Pons (tissue), 1 donor: ENCODE results near the gene SLC22A16.

Experiments used
- DNase-seq: peaks from one replicate; pipeline ENCODE4 v3.0.0-alpha.2; 2016; ENCODE audit warnings: low spot score

Gene SLC22A16

DNA sequence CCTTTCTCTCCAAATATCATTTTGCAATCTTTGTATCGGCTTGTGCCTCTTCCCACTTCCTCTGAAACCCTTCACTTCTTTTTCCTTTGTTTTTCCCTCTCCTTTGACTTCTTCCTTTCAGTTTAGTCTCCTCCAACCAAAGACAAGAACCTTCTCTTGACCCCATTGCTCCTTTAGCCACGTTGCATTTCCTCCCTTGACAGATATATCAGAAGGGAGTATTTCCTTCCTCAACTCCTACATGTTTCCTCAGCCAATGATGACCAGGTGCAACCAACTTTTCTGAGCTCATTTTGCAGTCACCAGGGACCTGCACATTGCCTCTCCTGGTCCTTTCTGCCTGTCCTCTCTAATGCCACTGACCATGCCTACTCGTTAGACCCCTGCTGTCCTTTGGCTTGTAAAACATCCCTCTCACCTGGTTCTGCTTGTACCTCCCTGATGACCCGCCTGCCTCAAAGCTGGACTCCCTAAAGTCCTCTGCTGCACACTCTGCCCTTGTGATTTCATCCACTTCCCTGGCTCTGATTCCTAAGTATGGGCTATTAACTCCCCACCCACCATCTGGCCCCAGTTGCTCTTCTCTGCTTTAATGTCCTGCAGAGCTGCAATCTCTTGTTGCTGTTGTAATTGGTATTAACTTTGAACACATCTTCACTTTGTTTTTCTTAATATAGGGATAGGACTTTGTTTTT lies 27.4 kb downstream of the SLC22A16 start:
- no peak for DNase-seq

- DNase-seq: no peak
These were observed 28.7 kb downstream of the SLC22A16 start for GRCh38 chr6:110447761-110448160.

- DNase-seq: no peak
These were observed 30.0 kb downstream of the SLC22A16 start for GRCh38 chr6:110446405-110446804.

DNA sequence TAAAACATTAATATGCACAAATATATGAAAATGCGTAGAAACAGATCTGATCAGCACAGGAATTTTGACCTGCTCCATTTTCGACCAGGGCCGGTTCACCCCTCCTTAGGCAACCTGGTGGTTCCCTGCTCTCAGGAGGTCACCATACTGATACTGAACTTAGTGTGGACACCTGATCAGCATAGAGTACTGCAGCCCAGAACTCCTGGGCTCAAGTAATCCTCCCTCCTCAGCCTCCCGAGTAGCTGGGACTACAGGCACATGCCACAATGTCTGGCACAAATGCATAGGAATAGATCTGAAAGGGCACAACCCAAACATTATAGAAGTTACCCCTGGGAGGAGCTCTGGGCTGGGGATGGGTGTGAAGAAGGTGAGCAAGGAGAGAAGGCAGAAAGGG lies 36.4 kb downstream of the SLC22A16 start:
- DNase-seq: no peak

- no peak for DNase-seq
These were observed 37.1 kb downstream of the SLC22A16 start for GRCh38 chr6:110439356-110439755.

- no peak for DNase-seq
These were observed 41.3 kb downstream of the SLC22A16 start for GRCh38 chr6:110434961-110435602.

DNA sequence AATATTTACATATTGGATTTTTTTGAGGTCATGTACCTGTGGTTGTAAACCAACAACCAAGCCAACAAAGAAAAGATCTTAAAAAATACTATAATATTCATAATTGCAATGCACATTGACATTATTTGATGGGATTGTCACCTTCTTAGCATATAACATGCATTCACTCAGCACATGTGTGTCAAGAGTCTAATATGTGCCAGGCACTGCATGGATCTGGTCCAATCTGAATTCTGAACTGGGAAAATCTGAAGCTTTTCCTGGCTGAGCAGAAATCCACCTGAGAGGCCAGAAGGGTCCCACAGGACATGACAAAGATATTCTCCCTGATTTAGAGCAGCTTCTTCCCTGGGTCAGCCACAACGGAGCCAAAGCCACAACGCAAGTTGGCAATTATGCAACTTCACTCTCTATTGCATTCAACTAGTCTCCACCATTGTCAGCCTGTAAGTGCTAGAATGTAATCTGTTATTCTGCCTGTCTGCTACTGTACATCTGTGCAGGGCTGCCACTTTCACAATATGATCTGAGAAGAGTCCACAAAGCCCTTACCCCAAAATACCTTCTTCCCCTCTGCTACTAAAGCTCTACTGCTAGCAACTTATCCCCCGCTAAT lies 44.0 kb downstream of the SLC22A16 start:
- no peak for DNase-seq

- DNase-seq: no peak
These were observed 45.7 kb downstream of the SLC22A16 start for GRCh38 chr6:110430741-110431140.

DNA sequence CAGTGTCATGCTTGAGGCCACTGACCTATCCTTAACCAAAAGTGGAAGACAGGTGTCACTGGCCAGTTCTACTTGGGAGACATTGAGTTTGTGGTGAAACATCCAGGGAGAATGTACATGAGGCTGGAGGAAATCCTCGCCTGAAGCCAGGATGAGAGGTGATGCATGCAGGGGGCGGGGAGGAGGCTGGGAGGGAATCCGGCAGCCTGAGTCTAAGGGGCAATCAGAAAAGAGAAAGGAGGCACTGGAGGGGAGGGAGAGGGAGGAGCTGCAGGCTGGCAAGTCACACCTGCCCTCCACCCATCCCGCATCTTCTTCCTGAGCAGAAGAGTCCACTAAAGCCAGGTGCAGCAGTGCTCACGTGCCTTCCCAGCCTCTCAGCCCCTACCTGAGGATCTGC lies 46.2 kb downstream of the SLC22A16 start:
- DNase-seq: no peak

GRCh38 chr6:110428153-110428552 lies 48.3 kb downstream of the SLC22A16 start:
- no peak for DNase-seq

DNA sequence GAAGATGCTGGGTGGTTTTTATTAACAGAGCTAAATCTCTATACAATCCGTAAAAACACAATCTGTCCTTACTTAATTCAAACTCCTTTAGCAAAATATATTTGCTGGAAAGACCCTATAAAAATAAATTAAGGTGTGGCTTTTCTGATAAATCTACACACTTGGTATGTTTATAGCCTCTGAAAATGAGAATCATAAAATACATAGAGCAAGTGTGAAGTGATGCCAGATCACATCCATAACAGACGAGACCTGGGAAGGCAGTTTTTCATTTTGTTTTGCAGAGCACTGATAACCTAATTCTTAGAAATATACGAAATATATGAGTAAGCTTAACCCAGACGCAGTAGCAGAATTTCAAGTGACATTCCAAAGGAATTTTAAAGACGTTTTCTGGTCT lies 50.6 kb downstream of the SLC22A16 start:
- no peak for DNase-seq

GRCh38 chr6:110422444-110422822 lies 54.0 kb downstream of the SLC22A16 start:
- no peak for DNase-seq

GRCh38 chr6:110421749-110422443 lies 54.5 kb downstream of the SLC22A16 start:
- peak; percentile 40 for DNase-seq

DNA sequence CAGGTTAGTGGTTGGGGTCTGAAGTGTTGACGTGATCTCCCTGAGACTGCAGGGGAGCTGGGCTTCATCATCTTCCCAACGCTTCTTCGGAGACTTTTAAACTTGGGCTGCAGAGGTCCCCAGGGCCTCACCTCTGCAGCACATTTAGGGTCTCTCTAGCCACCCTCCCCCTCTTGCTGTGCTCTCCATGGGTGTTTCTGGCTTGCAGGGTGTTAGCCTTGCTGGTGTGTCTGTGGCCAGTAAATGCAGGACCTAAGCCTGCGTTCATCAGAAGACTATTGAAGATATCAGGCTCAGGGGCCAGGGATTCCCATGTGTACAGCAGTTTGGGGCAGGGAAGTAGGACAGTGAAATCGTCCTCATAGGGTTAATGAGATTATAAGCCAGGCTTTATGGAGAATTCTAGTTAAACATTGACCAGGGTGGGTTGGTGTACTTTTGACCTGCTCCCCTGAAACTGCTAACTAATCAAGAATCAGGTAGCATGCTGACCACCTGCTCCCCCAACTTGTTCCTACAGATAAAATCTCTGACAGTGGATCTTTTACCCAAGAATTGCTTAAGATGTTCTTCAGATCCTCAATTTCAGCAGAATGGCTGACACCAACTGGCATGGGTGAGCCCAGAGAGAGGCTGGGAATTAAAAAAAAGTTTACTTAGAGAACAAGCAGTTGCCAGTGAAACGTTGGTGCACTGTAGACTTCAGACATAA lies 57.2 kb downstream of the SLC22A16 start:
- no peak for DNase-seq

DNA sequence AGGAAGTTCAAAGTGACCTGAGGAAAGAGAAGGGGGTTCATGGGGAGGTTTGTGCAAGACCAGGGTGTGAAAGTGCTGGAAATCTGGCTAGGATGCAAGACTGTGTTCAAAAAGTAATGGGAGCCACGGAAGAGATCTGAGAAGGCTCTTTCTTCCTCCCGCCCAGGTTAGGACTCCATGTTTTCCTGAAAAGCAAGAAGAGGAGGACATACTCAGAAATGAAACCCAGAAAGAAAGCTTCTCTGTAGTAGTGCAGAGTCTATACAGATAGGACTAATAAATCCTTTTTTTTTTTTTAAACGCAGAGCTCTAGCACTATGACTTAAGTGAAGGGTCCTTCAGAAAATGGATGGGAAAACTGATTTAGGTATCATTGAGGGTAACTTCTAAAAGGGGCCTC lies 57.8 kb downstream of the SLC22A16 start:
- DNase-seq: no peak

DNA sequence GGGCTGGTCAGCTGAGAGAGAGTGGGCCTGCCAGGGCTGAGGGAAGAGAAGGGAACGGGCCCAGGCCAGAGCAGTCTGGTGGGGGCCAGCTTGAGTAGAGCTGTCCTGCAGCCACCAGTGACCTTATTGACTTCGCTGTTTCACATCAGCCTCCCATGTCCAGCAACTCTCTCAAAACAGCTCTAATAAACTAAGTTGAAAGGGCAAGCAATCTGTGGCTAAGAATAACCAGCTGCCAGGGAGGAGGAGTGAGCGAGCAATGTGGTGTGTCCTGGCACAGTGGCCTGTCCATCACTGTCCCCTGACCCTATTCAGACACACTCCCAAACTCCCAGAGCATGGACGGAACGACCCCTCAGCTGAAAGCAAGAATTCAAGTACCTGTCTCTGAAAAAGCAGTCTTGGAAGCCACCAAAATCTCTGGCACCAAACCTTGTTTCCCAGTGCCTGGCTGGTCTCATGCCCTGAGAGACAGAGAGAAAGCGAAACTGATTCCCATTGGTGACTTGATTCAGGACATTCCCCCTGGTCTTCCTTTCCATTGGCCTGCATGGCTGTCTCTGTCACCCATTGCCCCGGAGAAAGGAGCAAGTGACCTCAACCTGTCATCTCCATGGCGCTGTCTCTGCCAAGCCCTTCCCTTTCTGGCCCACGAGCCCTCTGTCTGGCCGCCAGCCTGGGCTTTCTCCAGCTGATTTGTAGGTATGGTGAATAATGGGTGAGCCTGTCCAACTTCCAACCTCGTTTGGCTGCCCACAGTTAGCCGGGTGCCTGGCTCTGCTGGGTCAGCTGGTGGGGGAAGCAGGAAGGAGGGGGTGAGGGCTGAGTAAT lies 61.1 kb downstream of the SLC22A16 start, which contains the start of gene DDO:
DDO (minus strand) TSS at position 490 of the 831 bp plus-strand sequence. CDS start 2,113 bp downstream, outside the sequence.
- peak; percentile 98 for DNase-seq

GRCh38 chr6:110414669-110415068 lies 61.7 kb downstream of the SLC22A16 start:
- DNase-seq: peak; percentile 22

GRCh38 chr6:110412360-110412759 lies 64.1 kb downstream of the SLC22A16 start:
- DNase-seq: no peak

DNA sequence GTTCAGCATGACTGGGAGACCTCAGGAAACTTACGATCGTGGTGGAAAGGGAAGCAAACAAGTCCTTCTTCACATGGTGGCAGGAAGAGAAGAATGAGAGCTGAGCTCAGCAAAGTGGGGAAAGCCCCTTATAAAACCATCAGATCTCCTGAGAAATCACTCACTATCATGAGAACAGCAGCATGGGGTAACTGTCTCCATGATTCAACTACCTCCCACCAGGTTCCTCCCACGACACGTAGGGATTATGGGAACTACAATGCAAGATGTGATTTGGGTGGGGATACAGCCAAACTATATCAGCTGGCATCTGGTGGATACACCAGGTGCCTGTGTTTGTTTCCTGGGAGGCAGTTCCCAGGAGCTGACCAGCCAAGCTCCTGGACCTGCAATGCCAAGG lies 65.9 kb downstream of the SLC22A16 start:
- DNase-seq: no peak

DNA sequence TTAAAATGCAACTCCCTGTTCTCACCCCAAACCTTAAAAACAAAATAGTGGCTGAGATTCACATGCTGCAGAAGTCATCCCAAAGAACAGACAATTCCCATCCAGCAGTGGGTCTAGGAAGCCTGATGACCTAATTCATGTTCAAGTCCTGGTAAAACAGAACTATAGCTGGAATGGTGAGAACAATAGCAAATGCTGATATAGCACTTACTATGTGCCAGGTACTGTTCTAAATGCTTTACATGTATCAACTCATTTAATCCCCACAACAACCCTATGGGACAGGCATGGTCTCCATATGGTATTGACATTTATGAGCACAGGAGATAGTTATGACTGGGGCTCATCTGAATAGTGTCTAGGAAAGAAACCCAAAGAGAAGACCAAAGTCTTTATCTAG lies 66.6 kb downstream of the SLC22A16 start:
- no peak for DNase-seq

- no peak for DNase-seq
These were observed 67.5 kb downstream of the SLC22A16 start for GRCh38 chr6:110408901-110409300.
